Fibroblast of villous mesenchyme (primary cell): ENCODE data around the gene PPP3CA. TPM values are rescaled to one million over a fixed set of nuclear protein-coding genes. Genes with fewer than 3 reads are reported as not detected.
A peak's percentile ranks its signal among the peaks of the same experiment; 100 is the strongest.

ENCODE experiments used
- DNase-seq: peaks from one replicate; pipeline ENCODE4 v3.0.0-alpha.2; 2010; ENCODE audit warnings: low read depth
- H3K4me3 ChIP-seq: 2 replicates; pipeline ENCODE4 v1.5.1; 2011; ENCODE audit warnings: low read depth, mild to moderate bottlenecking, low read length
- CTCF ChIP-seq: IDR thresholded peaks from 2 replicates; pipeline ENCODE4 v1.5.1; 2012; ENCODE audit warnings: low read depth, mild to moderate bottlenecking, low read length; ENCODE audit not compliant: insufficient read depth
- total RNA-seq: library from RNA; depleted of rRNA; stranded (reverse); fragments of >200 nt; gene quantifications from 2 replicates; pipeline ENCODE4 v1.2.3, GENCODE V29; 2012

PPP3CA gene
- total RNA-seq, 1 donor: 47.9 TPM

GRCh38 chr4:101262683-101263082, 84.6 kb downstream of the PPP3CA start:
- no peak overlapping the region for H3K4me3 ChIP-seq
- no peak for TF ChIP-seq CTCF
- no peak for DNase-seq

- DNase-seq: no peak
These were observed 87.5 kb downstream of the PPP3CA start for GRCh38 chr4:101259876-101260275.

GRCh38 chr4:101258883-101259282, 88.4 kb downstream of the PPP3CA start:
- TF ChIP-seq CTCF: no peak
- peak; percentile 41 for DNase-seq

More at GRCh38 chr4:101259876-101260275, 87.5 kb downstream of the PPP3CA start:
- H3K4me3 ChIP-seq: no peak overlapping the region
- no peak for TF ChIP-seq CTCF

GRCh38 chr4:101256222-101256621, 91.1 kb downstream of the PPP3CA start:
- no peak for TF ChIP-seq CTCF
- H3K4me3 ChIP-seq: no peak overlapping the region
- DNase-seq: no peak

More at GRCh38 chr4:101258883-101259282, 88.4 kb downstream of the PPP3CA start:
- no peak overlapping the region for H3K4me3 ChIP-seq

- no peak overlapping the region for H3K4me3 ChIP-seq
- no peak for TF ChIP-seq CTCF
- no peak for DNase-seq
These were observed 92.5 kb downstream of the PPP3CA start for GRCh38 chr4:101254776-101255175.

GRCh38 chr4:101253121-101253520, 94.2 kb downstream of the PPP3CA start:
- no peak for TF ChIP-seq CTCF
- H3K4me3 ChIP-seq: no peak overlapping the region
- no peak for DNase-seq

GRCh38 chr4:101252721-101253120, 94.6 kb downstream of the PPP3CA start:
- TF ChIP-seq CTCF: no peak
- H3K4me3 ChIP-seq: no peak overlapping the region
- no peak for DNase-seq
